Measurements from ENCODE around the gene PLS1.

DNA sequence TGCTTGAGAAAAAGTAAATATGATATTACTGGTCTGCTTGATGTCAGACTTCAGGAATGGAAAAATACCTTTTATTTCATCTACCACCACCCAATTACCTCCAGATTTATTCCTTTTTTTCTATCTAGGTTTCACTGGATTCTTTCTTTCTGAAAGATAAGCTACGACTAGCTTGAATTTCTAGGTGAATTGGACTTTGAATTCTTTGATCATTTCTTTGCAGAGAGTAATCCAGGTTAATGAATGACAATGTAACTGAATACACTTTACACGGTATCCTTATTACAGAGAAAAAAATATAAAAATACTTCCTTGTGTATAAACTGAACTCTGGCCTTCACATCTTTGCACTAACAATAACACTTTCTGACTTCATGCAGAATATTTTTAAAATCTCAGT is 68.1 kb downstream of the PLS1 start:
- no peak for TF ChIP-seq EZH2 (IDR thresholded peaks at IDR 0.05; ENCODE audit: borderline replicate concordance, low read depth, low read length, poor library complexity, severe bottlenecking)
- TF ChIP-seq, protein P1, sequence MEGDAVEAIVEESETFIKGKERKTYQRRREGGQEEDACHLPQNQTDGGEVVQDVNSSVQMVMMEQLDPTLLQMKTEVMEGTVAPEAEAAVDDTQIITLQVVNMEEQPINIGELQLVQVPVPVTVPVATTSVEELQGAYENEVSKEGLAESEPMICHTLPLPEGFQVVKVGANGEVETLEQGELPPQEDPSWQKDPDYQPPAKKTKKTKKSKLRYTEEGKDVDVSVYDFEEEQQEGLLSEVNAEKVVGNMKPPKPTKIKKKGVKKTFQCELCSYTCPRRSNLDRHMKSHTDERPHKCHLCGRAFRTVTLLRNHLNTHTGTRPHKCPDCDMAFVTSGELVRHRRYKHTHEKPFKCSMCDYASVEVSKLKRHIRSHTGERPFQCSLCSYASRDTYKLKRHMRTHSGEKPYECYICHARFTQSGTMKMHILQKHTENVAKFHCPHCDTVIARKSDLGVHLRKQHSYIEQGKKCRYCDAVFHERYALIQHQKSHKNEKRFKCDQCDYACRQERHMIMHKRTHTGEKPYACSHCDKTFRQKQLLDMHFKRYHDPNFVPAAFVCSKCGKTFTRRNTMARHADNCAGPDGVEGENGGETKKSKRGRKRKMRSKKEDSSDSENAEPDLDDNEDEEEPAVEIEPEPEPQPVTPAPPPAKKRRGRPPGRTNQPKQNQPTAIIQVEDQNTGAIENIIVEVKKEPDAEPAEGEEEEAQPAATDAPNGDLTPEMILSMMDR (conservative IDR thresholded peaks at IDR 0.05; ENCODE audit: low read depth, low read length), result no peak

Data from A673 (cell line).